Stomach smooth muscle (tissue), 2 donors: ENCODE results near the gene CRISPLD2.
A peak's percentile ranks its signal among the peaks of the same experiment; 100 is the strongest.

ENCODE experiments used
- H3K27ac ChIP-seq: one replicate; pipeline ENCODE4 v1.7.0; 2013; ENCODE audit warnings: mild to moderate bottlenecking, low read length, inconsistent platforms
- H3K27me3 ChIP-seq, 2 donors: one replicate each; pipeline ENCODE4 v1.7.0; 2013; ENCODE audit warnings: low read length in 2 of 2; ENCODE audit not compliant: insufficient read depth in 2 of 2, control insufficient read depth in 1 of 2
- H3K36me3 ChIP-seq, 2 donors: one replicate each; pipeline ENCODE4 v1.7.0; 2013; ENCODE audit warnings: low read length in 2 of 2; ENCODE audit not compliant: control insufficient read depth in 2 of 2, insufficient read depth in 2 of 2
- H3K4me1 ChIP-seq: one replicate; pipeline ENCODE4 v1.7.0; 2013; ENCODE audit warnings: low read length; ENCODE audit not compliant: control insufficient read depth, insufficient read depth
- H3K4me3 ChIP-seq, 2 donors: one replicate each; pipeline ENCODE4 v1.7.0; 2013; ENCODE audit warnings: low read length in 2 of 2
- H3K9ac ChIP-seq, 2 donors: one replicate each; pipeline ENCODE4 v1.7.0; 2013; ENCODE audit warnings: low read length in 2 of 2, mild to moderate bottlenecking in 1 of 2
- H3K9me3 ChIP-seq, 2 donors: one replicate each; pipeline ENCODE4 v1.7.0; 2013; ENCODE audit warnings: low read length in 2 of 2; ENCODE audit not compliant: control insufficient read depth in 2 of 2
- donor health status: healthy.
- donor health status: Pancreatic carcinoma.

The CRISPLD2 gene

GRCh38 chr16:84885342-84885910, 65.6 kb downstream of the CRISPLD2 start:
- H3K9ac ChIP-seq = no peak overlapping the region
- H3K4me1 ChIP-seq = peaks cover 4% of the 10 kb centered on the region
- H3K4me3 ChIP-seq = peak overlapping the region in 1 of 2 donors; percentile 15
- no peak overlapping the region for H3K27ac ChIP-seq
- no peaks in the 10 kb centered on the region for H3K9me3 ChIP-seq
- no peaks in the 10 kb centered on the region for H3K27me3 ChIP-seq
- peaks cover 38 to 71% of the 10 kb centered on the region in 2 donors for H3K36me3 ChIP-seq

- no peaks in the 10 kb centered on the region for H3K9me3 ChIP-seq
- H3K4me3 ChIP-seq = no peak overlapping the region
- H3K27me3 ChIP-seq = no peaks in the 10 kb centered on the region
- no peak overlapping the region for H3K9ac ChIP-seq
- H3K4me1 ChIP-seq = peaks cover 4% of the 10 kb centered on the region
- H3K27ac ChIP-seq = no peak overlapping the region
- H3K36me3 ChIP-seq = peaks cover 35 to 69% of the 10 kb centered on the region in 2 donors
These were observed 66.8 kb downstream of the CRISPLD2 start for GRCh38 chr16:84886497-84887090.

GRCh38 chr16:84887207-84887606, 67.4 kb downstream of the CRISPLD2 start:
- H3K4me3 ChIP-seq = no peak overlapping the region
- no peak overlapping the region for H3K27ac ChIP-seq
- H3K27me3 ChIP-seq = no peaks in the 10 kb centered on the region
- no peak overlapping the region for H3K9ac ChIP-seq
- H3K36me3 ChIP-seq = peaks cover 35 to 68% of the 10 kb centered on the region in 2 donors
- no peaks in the 10 kb centered on the region for H3K9me3 ChIP-seq
- H3K4me1 ChIP-seq = peaks cover 4% of the 10 kb centered on the region

- H3K36me3 ChIP-seq = peaks cover 36 to 67% of the 10 kb centered on the region in 2 donors
- H3K27ac ChIP-seq = no peak overlapping the region
- peaks cover 4% of the 10 kb centered on the region for H3K4me1 ChIP-seq
- no peaks in the 10 kb centered on the region for H3K27me3 ChIP-seq
- no peak overlapping the region for H3K9ac ChIP-seq
- no peak overlapping the region for H3K4me3 ChIP-seq
- no peaks in the 10 kb centered on the region for H3K9me3 ChIP-seq
These were observed 68.7 kb downstream of the CRISPLD2 start for GRCh38 chr16:84888450-84888849.

GRCh38 chr16:84889066-84889465, 69.3 kb downstream of the CRISPLD2 start:
- Histone ChIP-seq H3K9me3 (no peaks in the 10 kb centered on the region), H3K36me3 (peaks cover 41 to 69% of the 10 kb centered on the region in 2 donors), H3K9ac (no peak overlapping the region), H3K27ac (no peak overlapping the region), H3K27me3 (no peaks in the 10 kb centered on the region), H3K4me3 (no peak overlapping the region), H3K4me1 (peaks cover 4% of the 10 kb centered on the region)

- H3K27ac ChIP-seq = no peak overlapping the region
- H3K4me1 ChIP-seq = no peaks in the 10 kb centered on the region
- no peak overlapping the region for H3K9ac ChIP-seq
- no peaks in the 10 kb centered on the region for H3K27me3 ChIP-seq
- H3K36me3 ChIP-seq = peaks cover 42 to 67% of the 10 kb centered on the region in 2 donors
- H3K9me3 ChIP-seq = no peaks in the 10 kb centered on the region
- H3K4me3 ChIP-seq = no peak overlapping the region
These were observed 70.6 kb downstream of the CRISPLD2 start for GRCh38 chr16:84890427-84890826.

- no peaks in the 10 kb centered on the region for H3K4me1 ChIP-seq
- no peak overlapping the region for H3K27ac ChIP-seq
- H3K9me3 ChIP-seq = no peaks in the 10 kb centered on the region
- H3K36me3 ChIP-seq = peaks cover 39 to 64% of the 10 kb centered on the region in 2 donors
- H3K27me3 ChIP-seq = no peaks in the 10 kb centered on the region
- no peak overlapping the region for H3K4me3 ChIP-seq
- H3K9ac ChIP-seq = no peak overlapping the region
These were observed 71.5 kb downstream of the CRISPLD2 start for GRCh38 chr16:84891149-84891795.

- Histone ChIP-seq H3K4me3 (no peak overlapping the region), H3K36me3 (peaks cover 37 to 59% of the 10 kb centered on the region in 2 donors), H3K9me3 (no peaks in the 10 kb centered on the region), H3K27me3 (no peaks in the 10 kb centered on the region), H3K9ac (no peak overlapping the region), H3K4me1 (no peaks in the 10 kb centered on the region), H3K27ac (no peak overlapping the region)
These were observed 72.3 kb downstream of the CRISPLD2 start for GRCh38 chr16:84892097-84892496.

GRCh38 chr16:84893467-84893848, 73.7 kb downstream of the CRISPLD2 start:
- Histone ChIP-seq H3K4me3 (no peak overlapping the region), H3K4me1 (no peaks in the 10 kb centered on the region), H3K36me3 (peaks cover 36 to 59% of the 10 kb centered on the region in 2 donors), H3K9ac (no peak overlapping the region), H3K27me3 (no peaks in the 10 kb centered on the region), H3K9me3 (no peaks in the 10 kb centered on the region), H3K27ac (no peak overlapping the region)

- no peak overlapping the region for H3K4me3 ChIP-seq
- H3K9me3 ChIP-seq = no peaks in the 10 kb centered on the region
- H3K27me3 ChIP-seq = no peaks in the 10 kb centered on the region
- no peaks in the 10 kb centered on the region for H3K4me1 ChIP-seq
- H3K27ac ChIP-seq = no peak overlapping the region
- H3K36me3 ChIP-seq = peaks cover 31 to 59% of the 10 kb centered on the region in 2 donors
- no peak overlapping the region for H3K9ac ChIP-seq
These were observed 74.2 kb downstream of the CRISPLD2 start for GRCh38 chr16:84893849-84894599.
